SW480 (cell line): Measurements from ENCODE around the gene MUSTN1.
A peak's percentile ranks its signal among the peaks of the same experiment; 100 is the strongest.

Experiments used
- DNase-seq: peaks from one replicate; pipeline ENCODE4 v3.0.0-alpha.2; 2016; ENCODE audit warnings: low spot score

The MUSTN1 gene

DNA sequence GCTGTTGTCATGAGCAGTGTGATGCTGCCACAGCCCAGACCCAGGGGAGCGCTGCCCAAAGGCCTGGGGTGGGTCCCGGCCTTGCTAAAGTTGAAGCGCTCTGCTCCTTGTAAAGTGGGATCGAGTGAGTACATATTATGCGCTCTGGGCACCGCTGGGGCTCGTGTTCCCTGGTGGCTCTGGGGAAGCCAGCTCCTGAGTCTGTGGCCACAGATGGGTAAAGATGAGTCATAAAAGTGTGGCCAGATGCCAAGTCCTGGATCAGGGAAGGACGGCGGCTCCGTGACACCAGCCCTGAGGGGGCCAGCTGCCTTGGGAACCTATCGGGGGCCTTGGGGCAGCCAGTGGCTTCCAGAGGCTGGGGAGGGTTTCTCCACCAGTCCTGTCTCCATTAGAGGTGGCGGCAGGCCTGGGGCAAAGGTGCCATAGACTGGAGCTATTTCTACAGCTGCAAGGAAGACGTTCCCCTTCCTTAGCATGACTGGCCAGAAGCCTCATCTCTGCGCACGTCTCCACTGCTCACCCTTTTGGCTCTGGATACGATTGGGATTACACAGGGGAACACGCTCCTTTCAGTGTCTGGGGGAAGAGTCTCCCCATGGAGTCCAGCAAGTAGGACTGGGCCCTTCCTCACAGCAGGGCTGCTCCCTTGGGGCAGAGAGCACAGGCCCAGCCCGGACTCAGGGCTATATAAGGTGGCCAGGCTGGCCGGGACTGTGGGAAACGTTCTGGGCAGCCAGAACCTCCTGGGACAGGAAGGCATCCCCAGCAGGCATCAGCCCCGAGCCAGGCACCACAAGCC, 3.1 kb downstream of the MUSTN1 start:
- DNase-seq = peak; percentile 83

DNA sequence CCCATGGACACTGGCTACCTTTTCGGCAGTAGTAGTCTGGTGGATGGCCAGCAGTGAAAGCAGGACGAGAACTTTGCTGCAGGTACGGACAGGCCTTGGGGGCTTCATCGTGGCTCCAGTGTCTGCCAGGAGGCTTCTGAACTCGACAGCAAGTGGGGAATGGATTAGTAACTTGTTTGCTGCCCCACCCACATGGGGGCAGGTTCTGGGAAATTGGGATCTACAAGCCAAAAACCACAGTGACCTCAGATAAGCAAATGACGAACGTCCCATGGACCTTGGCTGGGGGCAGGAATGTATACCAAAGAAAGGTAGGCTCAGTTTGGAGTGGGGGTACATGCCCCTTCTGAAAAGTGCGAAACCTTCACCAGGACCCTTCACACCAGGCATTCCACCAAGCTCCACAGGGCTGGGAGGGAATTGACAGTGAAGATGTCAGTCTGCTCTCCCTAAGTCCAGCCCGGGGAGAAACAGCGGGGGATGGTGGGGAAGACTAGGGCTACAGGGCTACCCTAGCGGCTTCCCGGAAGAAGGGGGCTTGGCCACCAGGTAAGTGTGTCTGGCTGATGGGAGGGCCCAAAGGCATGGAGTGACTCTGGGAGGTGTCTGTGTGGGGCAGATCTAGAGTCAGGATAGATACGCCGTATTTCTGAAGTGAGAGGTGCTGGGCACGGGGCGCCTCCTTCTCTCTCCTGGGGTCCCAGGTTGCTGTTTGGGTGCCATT, 4.1 kb downstream of the MUSTN1 start, which contains the start of gene ITIH4:
Gene ITIH4 (minus strand): TSS at position 138 of the 724 bp plus-strand sequence. CDS start 30 bp downstream, at position 108.
- DNase-seq = no peak

DNA sequence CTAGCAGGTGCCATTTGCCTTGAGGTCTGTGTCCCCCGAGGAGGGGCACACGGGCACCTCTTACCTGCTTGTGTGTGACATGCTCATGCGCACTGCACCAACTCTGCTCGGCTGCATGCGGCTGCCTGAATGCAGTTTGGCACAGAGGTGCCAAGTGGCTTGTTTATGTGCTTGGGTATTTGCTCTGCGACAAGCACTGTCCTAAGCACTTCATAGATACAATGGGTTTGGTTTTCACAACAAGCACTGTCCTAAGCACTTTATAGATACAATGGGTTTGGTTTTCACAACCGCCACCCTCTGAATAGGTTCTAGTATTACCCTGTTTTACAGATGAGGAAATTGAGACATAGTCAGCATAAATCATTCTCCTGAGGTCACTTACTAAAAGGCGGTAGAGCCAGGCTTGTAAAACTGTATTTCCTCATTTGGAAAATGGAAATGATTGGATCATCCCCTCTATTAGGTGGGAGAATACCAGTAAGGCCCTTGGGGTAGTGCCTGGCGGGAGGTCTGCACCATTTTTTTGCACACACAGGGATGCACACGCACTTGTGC, 4.8 kb downstream of the MUSTN1 start:
- DNase-seq = no peak

DNA sequence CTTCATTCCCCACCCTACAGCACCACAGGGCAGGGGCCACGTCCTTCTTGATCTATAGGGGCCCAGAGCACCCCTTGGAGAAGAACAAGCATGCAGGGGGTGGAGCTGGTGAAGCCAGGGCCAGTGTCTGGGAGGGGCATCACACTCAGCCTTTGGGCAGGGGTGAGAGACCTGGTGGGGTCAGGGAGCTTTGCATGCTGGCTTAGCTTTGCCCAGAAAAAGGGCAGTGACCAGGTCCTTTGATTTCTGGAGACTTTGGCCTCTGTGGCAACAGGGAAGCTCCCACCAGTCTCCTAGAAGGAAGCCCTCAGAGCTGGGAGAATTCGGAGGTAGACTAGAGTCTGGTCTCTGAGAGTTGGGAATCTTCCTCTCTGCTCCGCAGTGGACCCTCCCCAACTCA, 5.3 kb downstream of the MUSTN1 start:
- no peak for DNase-seq

DNA sequence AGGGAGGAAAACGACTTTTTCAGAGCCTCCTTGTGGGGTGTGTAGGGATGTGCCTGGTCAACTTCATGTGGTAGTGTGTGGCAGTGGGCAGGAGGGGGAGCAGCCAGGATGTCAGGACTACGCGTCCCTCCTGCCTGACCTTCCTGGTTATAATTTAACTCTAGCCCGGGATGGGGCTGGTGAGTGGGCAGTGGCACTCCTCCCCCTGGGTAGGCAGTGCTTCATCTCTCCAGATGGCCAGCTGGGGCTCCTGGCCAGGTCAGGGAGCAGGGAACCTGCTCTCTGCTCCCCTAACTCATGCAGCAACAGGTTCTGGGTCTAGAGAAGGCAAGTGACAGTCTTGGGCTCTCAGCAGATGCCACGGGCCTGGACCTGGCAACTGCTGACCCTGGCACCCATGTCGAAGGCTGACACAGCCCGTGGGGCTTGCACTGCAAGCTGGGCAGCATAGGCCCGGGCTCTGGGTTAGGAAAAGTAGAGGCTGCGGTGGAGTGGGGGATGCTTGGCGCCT, 6.9 kb downstream of the MUSTN1 start:
- peak; percentile 29 for DNase-seq

DNA sequence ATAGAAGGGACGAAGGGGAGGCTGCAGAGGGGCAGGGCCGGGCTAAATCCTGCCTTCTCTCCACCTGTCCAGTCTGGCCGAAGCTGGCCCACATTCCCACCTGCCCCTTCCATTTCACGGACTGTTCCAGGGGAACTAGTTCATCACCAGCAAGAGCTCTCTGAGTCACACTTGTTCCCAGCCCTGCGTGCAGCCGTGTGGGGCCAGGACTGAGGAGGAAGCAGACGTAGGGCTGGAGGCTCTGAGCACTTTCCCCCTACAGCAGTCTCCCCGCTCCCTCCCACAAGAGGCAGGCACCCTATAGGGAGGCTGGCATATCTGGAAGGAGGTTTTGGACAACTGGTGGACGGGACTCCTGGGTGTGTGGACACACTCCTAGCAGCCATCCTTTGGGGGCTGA, 7.4 kb downstream of the MUSTN1 start:
- DNase-seq = no peak

DNA sequence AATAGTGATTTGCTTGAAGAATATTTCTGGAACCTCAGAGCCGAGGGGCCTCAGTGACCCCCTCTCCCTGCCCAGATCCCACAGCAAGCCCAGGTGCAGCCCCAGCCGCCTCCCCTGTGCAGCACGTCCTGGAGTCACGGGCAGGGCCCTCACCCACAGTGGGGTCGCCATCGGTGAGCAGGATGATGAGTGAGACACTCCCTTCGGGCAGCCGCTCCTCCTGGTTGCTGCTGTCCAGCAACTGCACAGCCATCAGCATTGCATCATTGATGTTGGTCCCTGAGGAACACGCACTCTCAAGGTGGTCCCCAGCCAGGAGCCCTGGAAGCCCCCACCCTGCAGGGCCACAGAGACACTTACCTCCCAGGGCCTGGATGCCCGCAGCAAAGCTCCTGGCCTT, 10.8 kb downstream of the MUSTN1 start:
- no peak for DNase-seq

DNA sequence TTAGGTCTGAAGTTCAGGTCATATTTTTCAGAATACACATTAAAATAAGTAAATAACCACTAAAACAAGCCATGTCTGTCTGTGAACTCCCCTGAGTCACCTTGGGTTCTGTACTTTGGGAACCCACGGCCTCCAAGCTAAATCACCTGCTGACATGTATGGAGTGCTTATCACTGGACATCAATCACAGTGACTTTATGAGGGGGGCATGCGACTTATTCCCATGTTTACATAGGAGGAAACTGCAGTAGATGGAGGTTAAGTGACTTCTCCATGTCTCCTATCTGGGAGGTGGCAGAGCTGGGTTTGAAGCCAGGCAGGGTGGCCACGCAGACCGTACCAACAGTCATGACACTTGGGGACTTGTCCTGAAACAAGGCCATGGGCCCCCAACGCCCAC, 12.5 kb downstream of the MUSTN1 start:
- DNase-seq = no peak

DNA sequence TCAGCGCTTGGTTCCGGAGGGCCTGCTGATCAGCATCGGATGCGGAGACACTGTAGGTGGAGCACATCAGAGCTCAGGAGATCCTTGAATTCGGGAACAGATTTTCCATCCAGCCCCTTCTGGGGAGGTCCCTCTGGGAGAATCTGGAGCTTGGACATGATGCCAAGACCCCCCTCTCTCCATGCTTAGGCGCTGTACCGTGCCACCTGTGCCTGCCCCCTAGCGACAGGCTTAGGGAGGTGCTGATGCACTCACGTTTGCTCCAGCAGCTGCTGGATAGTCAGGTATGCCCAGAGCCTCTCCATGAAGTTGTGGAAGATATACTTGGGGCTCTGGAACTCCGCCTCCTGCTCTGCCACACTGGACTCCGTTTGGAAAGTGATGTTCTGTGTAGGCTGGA, 14.1 kb downstream of the MUSTN1 start:
- peak; percentile 15 for DNase-seq

DNA sequence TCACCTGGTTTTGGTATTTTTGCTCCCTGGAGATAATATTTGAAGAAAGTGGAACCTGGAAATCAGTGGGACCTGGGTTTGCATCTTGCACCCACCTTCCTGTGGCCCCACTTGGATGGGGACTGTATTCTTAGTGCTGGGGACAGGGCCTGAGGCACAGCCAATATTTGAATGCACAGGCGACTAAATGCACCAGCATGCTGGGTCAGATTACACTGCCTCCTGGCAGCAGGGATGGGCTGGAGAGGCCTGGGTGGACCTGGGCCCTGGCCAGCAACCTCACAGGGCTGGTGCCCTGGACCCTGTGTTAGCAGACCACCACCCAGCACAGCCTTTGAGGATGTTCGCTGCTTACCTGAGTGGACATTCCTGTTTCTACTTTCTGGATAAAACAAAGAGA, 14.9 kb downstream of the MUSTN1 start:
- DNase-seq = no peak

DNA sequence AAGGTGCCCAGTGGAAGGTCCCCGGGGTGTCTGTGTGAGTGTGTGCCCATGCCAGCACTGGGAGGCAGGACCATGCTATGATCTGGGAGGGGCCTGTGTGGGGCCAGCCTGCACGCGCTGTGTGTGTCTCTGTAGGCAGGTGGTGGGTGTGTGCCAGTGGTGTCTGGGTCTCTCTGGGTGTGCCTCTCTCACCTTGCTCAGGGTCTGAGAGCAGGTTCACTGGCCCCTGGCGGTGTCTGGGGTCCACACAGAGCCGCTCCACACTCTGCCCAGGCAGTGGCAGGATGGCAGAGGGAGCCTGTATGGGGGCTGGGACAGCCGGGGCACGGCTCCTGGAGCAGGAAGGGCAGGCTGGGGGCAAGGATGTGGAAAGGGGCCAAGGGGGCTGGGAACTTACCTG, 17.0 kb downstream of the MUSTN1 start:
- DNase-seq = no peak

DNA sequence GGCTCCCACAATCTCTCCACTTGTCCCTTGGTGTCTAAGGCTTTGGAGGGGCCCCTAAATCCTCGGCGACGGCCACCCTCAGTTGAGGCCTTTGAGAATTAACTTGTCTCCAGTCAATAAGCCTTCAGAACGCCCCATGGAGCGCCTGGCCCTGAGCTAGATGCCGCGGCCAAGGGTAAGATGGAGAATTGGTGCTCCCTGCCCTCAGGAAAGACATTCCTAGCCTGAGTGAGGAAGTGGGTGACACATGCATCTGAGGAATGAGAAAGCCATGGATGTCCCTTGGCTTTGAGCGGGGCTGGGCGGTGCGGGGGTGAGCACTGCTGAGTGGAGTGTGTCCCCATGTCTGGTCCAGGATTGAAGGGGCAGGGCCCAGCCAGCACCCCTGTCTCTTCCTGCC, 17.6 kb downstream of the MUSTN1 start:
- DNase-seq = no peak

DNA sequence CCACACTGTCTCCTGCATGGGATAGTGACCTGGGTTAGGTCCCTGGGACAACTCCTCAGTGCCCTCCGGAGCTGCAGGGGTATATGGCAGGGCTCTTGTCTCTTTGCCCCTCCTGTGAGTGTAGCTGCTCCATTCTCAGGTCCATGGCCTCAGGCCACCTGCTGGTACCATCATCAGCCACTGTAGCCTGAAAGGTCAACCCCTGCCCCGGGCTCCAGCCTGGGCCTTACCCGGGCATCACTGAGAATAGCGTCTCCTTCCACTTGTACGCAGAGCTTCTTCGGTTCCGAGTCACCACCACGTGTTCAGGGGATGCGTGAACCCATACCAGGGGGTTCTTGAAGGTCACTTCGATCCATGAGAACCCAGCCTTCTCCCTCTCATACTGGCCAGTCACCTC, 18.2 kb downstream of the MUSTN1 start:
- DNase-seq = no peak

DNA sequence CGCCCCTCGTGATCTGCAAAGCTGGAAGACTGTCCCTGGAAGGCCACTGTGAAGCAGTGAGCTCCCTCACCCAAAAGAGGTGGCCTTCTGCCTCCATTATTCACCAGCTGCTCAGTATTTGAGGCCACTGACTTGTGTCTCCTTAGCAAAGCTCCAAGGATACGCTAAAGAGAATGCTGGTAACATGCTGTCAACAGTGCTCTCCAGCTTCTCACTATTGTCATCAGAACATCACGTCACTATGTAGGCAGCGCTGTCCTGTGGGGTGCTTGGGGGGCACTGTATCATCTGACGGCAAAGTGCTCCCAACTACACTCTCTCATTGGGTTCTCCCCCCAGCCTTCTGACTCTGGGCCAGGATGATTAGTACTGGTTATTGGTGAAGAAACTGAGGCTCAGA, 18.6 kb downstream of the MUSTN1 start:
- no peak for DNase-seq

DNA sequence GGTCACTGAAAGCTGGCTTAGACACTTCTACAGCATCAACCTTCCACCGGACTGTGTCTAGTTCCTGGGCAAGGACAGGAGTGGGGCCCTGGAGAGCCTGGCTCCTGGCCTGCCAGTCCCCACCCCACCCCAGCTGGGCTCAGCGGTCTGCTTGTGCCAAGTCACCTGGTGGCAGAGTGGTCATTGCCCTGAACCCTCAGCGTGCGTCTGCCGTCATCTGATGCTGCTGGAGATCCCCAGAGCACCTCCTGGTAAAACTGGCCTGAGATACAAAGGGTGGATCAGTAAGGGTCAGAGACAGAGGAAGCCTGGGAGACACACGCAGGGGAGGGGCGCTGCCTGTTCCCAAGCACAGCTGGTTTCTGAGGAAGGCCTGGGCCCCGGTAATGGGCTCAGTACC, 21.0 kb downstream of the MUSTN1 start:
- no peak for DNase-seq

DNA sequence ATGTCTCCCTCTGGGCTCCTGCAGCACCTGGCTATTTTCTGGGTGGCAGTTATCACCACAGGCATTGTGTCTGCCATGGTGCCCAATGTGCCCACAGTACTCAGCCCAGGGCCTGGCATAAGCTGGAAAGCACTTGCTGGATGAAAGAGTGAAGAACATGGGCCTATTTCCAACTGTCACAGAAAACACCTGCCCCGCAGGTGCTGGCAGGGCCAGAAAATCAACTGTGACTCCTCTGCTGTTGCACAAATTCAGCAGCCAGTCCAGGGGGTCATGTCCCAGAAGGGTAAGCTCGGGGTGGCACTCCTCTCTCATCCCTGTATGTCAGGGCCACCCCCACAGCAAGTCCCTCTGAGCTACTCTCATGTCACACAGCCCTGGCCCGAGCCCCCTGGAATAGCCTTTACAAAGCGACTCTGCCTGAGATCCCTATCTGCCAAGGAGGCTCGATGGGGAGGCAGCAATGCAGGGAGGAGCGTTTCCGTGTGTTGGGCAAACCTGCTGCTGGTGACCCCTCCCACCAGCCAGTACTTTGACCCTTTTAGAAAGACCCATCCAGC, 23.3 kb downstream of the MUSTN1 start:
- DNase-seq = no peak

DNA sequence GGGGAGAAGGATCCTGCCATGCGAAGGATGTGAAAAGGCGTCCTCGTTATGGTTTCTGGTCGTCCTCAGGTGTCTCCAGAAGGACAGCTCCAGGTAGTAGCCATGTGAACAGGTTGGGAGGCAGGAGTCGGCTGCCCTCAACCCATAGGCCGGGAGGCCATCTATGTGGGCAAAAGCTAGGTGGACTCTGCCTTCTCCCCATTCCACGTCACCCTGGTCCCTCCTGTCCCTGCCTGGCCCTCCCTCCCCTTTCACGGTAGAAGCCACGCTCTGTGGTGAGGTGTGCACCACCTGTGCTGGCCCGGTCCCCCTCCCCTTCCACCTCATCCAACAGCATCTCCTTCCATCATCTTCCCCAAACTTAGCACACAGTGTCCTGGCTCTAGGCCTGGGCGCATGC, 23.9 kb downstream of the MUSTN1 start:
- DNase-seq = no peak

DNA sequence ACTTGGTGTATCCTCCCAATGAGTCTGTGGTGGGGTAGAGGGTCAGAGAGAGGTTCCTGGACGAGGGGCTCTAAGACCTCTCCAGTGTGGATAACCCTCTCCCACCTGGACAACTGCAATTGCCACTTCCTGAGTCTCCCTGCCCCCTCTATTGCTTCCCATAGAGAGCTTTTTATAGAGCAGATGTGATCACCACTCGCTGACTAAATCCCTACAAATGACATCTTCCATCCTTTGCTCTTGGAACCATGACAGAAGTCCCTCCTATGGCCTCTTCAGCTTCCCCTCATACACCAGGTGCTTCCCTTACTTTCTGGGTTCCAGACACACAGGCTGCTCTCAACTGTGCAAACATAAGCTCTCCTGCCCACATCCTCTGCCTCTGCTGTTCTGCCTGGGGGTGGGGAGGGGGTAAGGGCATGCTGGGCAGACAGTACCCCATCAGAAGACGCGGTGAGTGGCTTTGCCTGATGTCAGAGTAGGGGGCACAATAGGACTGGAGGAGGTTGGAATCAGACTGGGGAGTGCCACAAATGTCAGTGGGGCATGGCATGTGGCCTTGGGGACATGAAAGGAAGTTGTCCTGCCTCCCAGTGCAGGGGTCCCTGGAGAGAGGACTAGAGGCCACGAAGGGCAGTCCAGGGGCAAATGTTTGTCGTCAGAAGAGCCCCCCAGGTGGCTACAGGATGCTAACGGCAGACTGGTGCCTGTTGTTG, 25.0 kb downstream of the MUSTN1 start:
- no peak for DNase-seq

DNA sequence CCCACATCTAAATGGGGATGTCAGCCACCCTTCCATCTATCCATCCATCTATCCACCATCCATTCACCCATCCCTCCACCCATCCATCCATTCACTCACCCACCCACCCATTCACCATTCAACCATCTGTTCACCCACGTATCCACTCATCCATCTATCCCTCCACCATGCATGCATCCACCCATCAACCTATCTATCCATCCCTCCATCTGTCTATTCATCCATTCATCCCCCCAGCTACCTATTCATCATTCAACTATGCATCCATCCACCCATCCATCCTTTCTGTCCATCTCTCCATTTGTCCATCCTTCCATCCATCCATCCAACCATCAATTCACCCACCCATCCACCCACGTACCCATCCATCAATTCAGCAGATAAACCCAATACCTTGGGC, 25.7 kb downstream of the MUSTN1 start:
- DNase-seq = no peak

DNA sequence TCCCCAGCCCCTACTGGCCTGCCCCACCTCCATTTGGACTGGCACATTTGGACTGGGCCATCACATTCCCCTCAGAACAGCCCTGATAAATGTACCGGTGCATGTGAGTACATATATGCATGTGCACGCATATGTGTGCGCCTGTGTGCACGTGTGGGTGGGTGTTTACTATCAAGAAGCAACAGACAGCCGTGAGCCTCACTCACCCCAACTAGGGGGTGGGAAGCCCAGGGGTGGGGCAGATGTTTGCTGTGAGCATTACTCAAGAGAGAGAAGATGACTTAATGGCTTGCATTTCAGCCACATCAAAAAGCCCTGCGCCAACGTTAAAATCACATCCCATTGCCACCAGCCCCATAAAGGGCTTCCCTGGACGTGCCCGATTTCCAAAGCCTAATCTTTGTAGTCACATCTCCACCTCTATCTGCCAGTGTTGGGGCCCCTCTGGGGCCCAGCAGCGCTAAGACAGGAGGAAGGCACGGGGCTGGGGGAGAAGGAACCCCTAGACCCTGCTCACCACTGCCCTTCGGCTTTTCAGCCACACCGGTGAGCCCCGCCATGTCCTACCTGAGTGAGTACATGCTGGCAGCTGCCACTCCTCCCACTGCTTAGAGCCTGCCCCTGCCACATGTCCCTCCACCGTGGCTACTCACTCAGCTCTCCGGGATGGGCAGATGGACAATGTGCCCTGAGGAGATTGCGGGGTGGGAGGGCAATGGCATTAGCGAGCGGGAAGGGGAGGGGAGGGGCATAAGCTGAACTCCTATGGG, 29.4 kb downstream of the MUSTN1 start:
- DNase-seq = peak; percentile 89

DNA sequence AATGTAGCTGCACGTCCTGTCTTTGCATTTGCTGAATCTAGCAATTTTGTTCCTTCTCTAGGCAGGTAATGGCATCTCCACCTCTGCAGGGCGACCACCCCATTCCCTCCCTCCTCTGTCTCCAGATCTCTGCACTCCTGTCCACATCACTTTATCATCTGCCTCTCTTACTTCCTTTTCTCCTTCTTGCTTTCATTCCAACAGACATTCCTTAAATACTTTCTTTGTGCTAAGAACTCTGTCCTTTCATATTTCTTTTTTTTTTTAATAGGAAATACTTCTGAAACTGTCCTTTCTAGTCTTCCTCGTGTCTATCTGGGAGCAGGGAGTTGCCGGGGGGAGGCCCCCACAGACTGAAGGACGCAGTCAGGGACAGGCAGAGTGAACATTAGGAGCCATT, 33.0 kb downstream of the MUSTN1 start:
- DNase-seq = no peak
